Keratinocyte (primary cell): ENCODE data around the gene ADNP2. TPM values are rescaled to one million over a fixed set of nuclear protein-coding genes. Genes with fewer than 3 reads are reported as not detected.

Experiments used
- DNase-seq: peaks from one replicate; pipeline ENCODE4 v3.0.0-alpha.2; 2011; ENCODE audit warnings: low read depth, missing footprints, low spot score
- FAIRE-seq: peaks from 2 replicates; lab custom pipeline; 2011; peaks lifted over from hg19 to GRCh38; lab: Jason Lieb, UNC
- H2AFZ ChIP-seq: 2 replicates; pipeline ENCODE4 v1.6.0; 2012; ENCODE audit warnings: low read length, control low read depth, inconsistent platforms; ENCODE audit not compliant: control insufficient read depth
- H3K27ac ChIP-seq: 2 replicates; pipeline ENCODE4 v1.5.1; 2011; ENCODE audit warnings: low read length; ENCODE audit not compliant: control insufficient read depth, insufficient read depth
- H3K27me3 ChIP-seq: 3 replicates; pipeline ENCODE4 v1.6.0; 2011; ENCODE audit warnings: low read length; ENCODE audit not compliant: control insufficient read depth, insufficient read depth; ENCODE audit errors: extremely low read depth
- H3K36me3 ChIP-seq, 2 experiments: 2 replicates in 1 of 2; 3 replicates in 1 of 2; pipeline ENCODE4 v1.5.1; 2011; ENCODE audit warnings: low read length in 2 of 2, mild to moderate bottlenecking in 1 of 2; ENCODE audit not compliant: control insufficient read depth in 2 of 2, insufficient read depth in 2 of 2; ENCODE audit errors: extremely low read depth in 1 of 2
- H3K4me1 ChIP-seq: 3 replicates; pipeline ENCODE4 v1.5.1; 2011; ENCODE audit warnings: low read length; ENCODE audit not compliant: control insufficient read depth, insufficient read depth; ENCODE audit errors: extremely low read depth
- H3K4me2 ChIP-seq: 3 replicates; pipeline ENCODE4 v1.6.0; 2011; ENCODE audit warnings: low read depth, low read length; ENCODE audit not compliant: control insufficient read depth, insufficient read depth; ENCODE audit errors: extremely low read depth
- H3K4me3 ChIP-seq, 3 experiments: fragments of 200-600 bp in 1 of 3; sonication (generic) in 1 of 3; 2 replicates in 2 of 3; 3 replicates in 1 of 3; pipeline ENCODE4 v1.5.1; 2011 to 2016; ENCODE audit warnings: low read length in 3 of 3, mild to moderate bottlenecking in 3 of 3, control low read depth in 2 of 3, inconsistent platforms in 1 of 3, low read depth in 1 of 3, mixed read lengths in 1 of 3, mixed run types in 1 of 3, moderate library complexity in 1 of 3; ENCODE audit not compliant: control insufficient read depth in 2 of 3, insufficient read depth in 2 of 3; ENCODE audit errors: extremely low read depth in 1 of 3
- H3K79me2 ChIP-seq: 2 replicates; pipeline ENCODE4 v1.6.0; 2012; ENCODE audit warnings: low read length; ENCODE audit not compliant: control insufficient read depth, insufficient read depth
- H3K9ac ChIP-seq: 3 replicates; pipeline ENCODE4 v1.6.0; 2011; ENCODE audit warnings: low read length; ENCODE audit not compliant: control insufficient read depth, insufficient read depth; ENCODE audit errors: extremely low read depth
- H3K9me1 ChIP-seq: 3 replicates; pipeline ENCODE4 v1.6.0; 2011; ENCODE audit warnings: low read length; ENCODE audit not compliant: control insufficient read depth, insufficient read depth; ENCODE audit errors: extremely low read depth
- H3K9me3 ChIP-seq: 2 replicates; pipeline ENCODE4 v1.5.1; 2012; ENCODE audit warnings: low read depth, low read length; ENCODE audit not compliant: control insufficient read depth
- H4K20me1 ChIP-seq: 3 replicates; pipeline ENCODE4 v1.6.0; 2011; ENCODE audit warnings: low read length; ENCODE audit not compliant: control insufficient read depth, insufficient read depth; ENCODE audit errors: extremely low read depth
- CTCF ChIP-seq, 3 experiments: IDR thresholded peaks in 1 of 3; conservative IDR thresholded peaks in 1 of 3; optimal IDR thresholded peaks in 1 of 3; 2 replicates in 2 of 3; 3 replicates in 1 of 3; pipeline versions ENCODE3 to v1.5.1; 2011; ENCODE audit warnings: low read length in 3 of 3, mild to moderate bottlenecking in 3 of 3, moderate library complexity in 2 of 3, control low read depth in 1 of 3, inconsistent platforms in 1 of 3; ENCODE audit not compliant: insufficient read depth in 2 of 3; ENCODE audit errors: extremely low read depth in 1 of 3
- EZH2 ChIP-seq: IDR thresholded peaks from one replicate; pipeline ENCODE4 v1.6.1; 2012; ENCODE audit warnings: inconsistent platforms, mild to moderate bottlenecking, low read length, moderate library complexity
- dilution Hi-C: fragments of 300-500 bp; cut with MboI; formaldehyde crosslinking; loops from one replicate; pipeline ENCODE4 v1.7.0; 2020; ENCODE audit warnings: low sequenced_read_pairs; ENCODE audit not compliant: extremely low pct_ligation_motif_present
- polyA plus RNA-seq, 5 experiments: library from polyadenylated mRNA; depleted of rRNA in 3 of 5; stranded (reverse) in 3 of 5; stranded (forward) in 1 of 5; unstranded in 1 of 5; fragments of >200 nt; gene quantifications; 1 replicate in 1 of 5; 2 replicates in 3 of 5; 3 replicates in 1 of 5; pipeline versions ENCODE4 v1.2.1 to v1.2.3, GENCODE V29; 2011 to 2012; ENCODE audit warnings: missing spikeins in 2 of 5, low read depth in 1 of 5, low replicate concordance in 1 of 5

Gene ADNP2
- polyA plus RNA-seq, 1 donor (not counting 4 experiments of a cell fraction or from before 2014, with no cell fraction given) = 11.3 TPM

GRCh38 chr18:80168982-80169381, 59.9 kb downstream of the ADNP2 start:
- Histone ChIP-seq H3K4me2 (no peak overlapping the region), H3K27me3 (no peaks in the 10 kb centered on the region), H2AFZ (no peak overlapping the region), H3K9ac (no peak overlapping the region), H4K20me1 (no peaks in the 10 kb centered on the region), H3K27ac (no peak overlapping the region), H3K79me2 (peaks cover 8% of the 10 kb centered on the region), H3K4me1 (peaks cover 22% of the 10 kb centered on the region), H3K36me3 (peaks cover 0 to 2% of the 10 kb centered on the region in 2 experiments), H3K9me3 (no peaks in the 10 kb centered on the region), H3K4me3 (no peak overlapping the region), H3K9me1 (no peaks in the 10 kb centered on the region)
- DNase-seq (no peak), FAIRE-seq (no peak)
- no peak for TF ChIP-seq EZH2
- no peak for TF ChIP-seq CTCF (optimal IDR thresholded peaks at IDR 0.05 in 1 of 3, IDR thresholded peaks at IDR 0.05 in 1 of 3, conservative IDR thresholded peaks at IDR 0.05 in 1 of 3; ENCODE audit: extremely low read depth in 1 of 3, insufficient read depth in 2 of 3, low read length in 3 of 3)
- dilution Hi-C loops = no loop called here

GRCh38 chr18:80169607-80170006, 60.5 kb downstream of the ADNP2 start:
- Histone ChIP-seq H4K20me1 (no peaks in the 10 kb centered on the region), H3K36me3 (peaks cover 0 to 2% of the 10 kb centered on the region in 2 experiments), H3K79me2 (peaks cover 10% of the 10 kb centered on the region), H3K9ac (no peak overlapping the region), H3K9me3 (no peaks in the 10 kb centered on the region), H3K4me3 (no peak overlapping the region), H2AFZ (no peak overlapping the region), H3K27me3 (no peaks in the 10 kb centered on the region), H3K4me2 (no peak overlapping the region), H3K9me1 (no peaks in the 10 kb centered on the region), H3K4me1 (peaks cover 22% of the 10 kb centered on the region), H3K27ac (no peak overlapping the region)
- dilution Hi-C loops = no loop called here
- DNase-seq (no peak), FAIRE-seq (no peak)
- TF ChIP-seq EZH2 (no peak), CTCF (optimal IDR thresholded peaks at IDR 0.05 in 1 of 3, IDR thresholded peaks at IDR 0.05 in 1 of 3, conservative IDR thresholded peaks at IDR 0.05 in 1 of 3; ENCODE audit: extremely low read depth in 1 of 3, insufficient read depth in 2 of 3, low read length in 3 of 3) (no peak)
